Measurements from ENCODE around the gene DMRT1. TPM values are rescaled to one million over a fixed set of nuclear protein-coding genes. Genes with fewer than 3 reads are reported as not detected.

Gene DMRT1
- total RNA-seq, 1 experiment from 2014 or later, result 0.47 TPM

DNA sequence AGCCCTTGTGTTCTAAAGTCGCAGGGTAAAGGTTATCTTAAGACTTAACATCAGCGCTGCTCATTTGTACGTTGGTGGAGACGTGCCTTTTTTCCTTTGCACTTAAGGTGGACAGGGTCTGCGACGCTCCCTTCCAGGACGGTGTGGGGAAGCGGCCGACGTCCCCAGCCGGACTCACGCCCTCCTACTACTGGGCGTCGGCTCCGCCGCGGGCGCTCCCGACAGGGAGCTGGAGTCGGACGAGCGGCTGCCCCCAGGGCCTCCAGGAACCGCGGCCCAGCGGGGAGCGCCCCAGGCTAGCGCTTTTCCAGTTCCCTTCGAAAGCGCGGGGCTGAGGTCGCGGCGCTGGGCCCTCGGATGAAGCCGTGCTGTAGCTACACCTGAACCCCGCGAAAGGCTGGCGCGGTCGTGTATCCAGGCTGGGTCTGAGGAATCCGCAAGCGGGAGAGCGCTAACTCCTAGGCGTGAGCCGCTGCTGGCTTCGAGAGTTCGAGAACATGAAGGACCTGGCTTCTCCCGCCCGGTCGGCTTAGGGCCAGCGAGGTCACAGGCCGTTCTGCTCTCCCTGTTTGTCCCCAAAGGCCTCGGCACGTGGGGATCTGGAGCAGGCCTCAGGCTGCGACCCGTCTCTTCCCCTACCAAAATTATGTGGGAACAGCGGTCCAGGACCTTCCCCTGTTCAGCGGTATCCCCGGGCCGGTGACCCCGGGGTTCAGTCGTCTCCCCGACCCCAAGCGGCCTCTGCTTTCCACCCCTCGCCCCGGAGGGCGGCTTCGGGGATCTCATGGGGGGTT is 131.2 kb downstream of the DMRT1 start:
- RAD21 ChIA-PET (ENCODE audit: low non-redundant PET in 1 of 2, low total read pairs in 2 of 2, uncharacterized antibody in 2 of 2, unreplicated experiment in 2 of 2), result no interaction called here
- CTCF ChIA-PET, result no interaction called here
- intact Hi-C loops (cut with micrococcal nuclease), result no loop called here
- H2AFZ ChIP-seq (ENCODE audit: low read depth, low read length, poor library complexity, severe bottlenecking), result no peak overlapping the region
- H3K9me3 ChIP-seq (ENCODE audit: control insufficient read depth in 1 of 2, insufficient read depth in 1 of 2, low read depth in 1 of 2, low read length in 2 of 2), result no peaks in the 10 kb centered on the region
- H3K27me3 ChIP-seq (ENCODE audit: insufficient read depth, low read length), result no peaks in the 10 kb centered on the region
- H3K4me1 ChIP-seq (ENCODE audit: control insufficient read depth in 1 of 2, insufficient read depth in 2 of 2, low read length in 2 of 2), result no peaks in the 10 kb centered on the region
- no TSS peak for BruUV-seq (replicated peaks)
- no peaks in the 10 kb centered on the region for H3K9me2 ChIP-seq (ENCODE audit: insufficient read depth)
- H3K27ac ChIP-seq (ENCODE audit: low read depth, low read length), result no peak overlapping the region
- no peak overlapping the region for H3K4me3 ChIP-seq (replicated peaks in 1 of 2; ENCODE audit: low read depth in 1 of 2, low read length in 2 of 2)
- H3K79me2 ChIP-seq (ENCODE audit: insufficient read depth, low read length), result no peaks in the 10 kb centered on the region
- H4K20me1 ChIP-seq (ENCODE audit: insufficient read depth), result no peaks in the 10 kb centered on the region
- POLR2A ChIA-PET, result no interaction called here
- no peak for TF ChIP-seq SIN3A (IDR thresholded peaks at IDR 0.05; ENCODE audit: low read depth)
- TF ChIP-seq ZFX (IDR thresholded peaks at IDR 0.05), result no peak
- TF ChIP-seq SP1 (IDR thresholded peaks at IDR 0.05; ENCODE audit: low read depth), result no peak
- TF ChIP-seq JUND (IDR thresholded peaks at IDR 0.05), result no peak
- TF ChIP-seq FOSL1 (IDR thresholded peaks at IDR 0.05; ENCODE audit: low read depth), result no peak
- no peak for TF ChIP-seq ATF3 (IDR thresholded peaks at IDR 0.05)
- TF ChIP-seq, protein P1, sequence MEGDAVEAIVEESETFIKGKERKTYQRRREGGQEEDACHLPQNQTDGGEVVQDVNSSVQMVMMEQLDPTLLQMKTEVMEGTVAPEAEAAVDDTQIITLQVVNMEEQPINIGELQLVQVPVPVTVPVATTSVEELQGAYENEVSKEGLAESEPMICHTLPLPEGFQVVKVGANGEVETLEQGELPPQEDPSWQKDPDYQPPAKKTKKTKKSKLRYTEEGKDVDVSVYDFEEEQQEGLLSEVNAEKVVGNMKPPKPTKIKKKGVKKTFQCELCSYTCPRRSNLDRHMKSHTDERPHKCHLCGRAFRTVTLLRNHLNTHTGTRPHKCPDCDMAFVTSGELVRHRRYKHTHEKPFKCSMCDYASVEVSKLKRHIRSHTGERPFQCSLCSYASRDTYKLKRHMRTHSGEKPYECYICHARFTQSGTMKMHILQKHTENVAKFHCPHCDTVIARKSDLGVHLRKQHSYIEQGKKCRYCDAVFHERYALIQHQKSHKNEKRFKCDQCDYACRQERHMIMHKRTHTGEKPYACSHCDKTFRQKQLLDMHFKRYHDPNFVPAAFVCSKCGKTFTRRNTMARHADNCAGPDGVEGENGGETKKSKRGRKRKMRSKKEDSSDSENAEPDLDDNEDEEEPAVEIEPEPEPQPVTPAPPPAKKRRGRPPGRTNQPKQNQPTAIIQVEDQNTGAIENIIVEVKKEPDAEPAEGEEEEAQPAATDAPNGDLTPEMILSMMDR (IDR thresholded peaks at IDR 0.05 in 2 of 3, conservative IDR thresholded peaks at IDR 0.05 in 1 of 3; ENCODE audit: borderline replicate concordance in 1 of 3, insufficient read depth in 1 of 3, low read depth in 2 of 3, low read length in 2 of 3), result no peak
- no peak for TF ChIP-seq CBX3 (IDR thresholded peaks at IDR 0.05; ENCODE audit: low read depth)
- TF ChIP-seq ZNF274 (IDR thresholded peaks at IDR 0.05; ENCODE audit: low read depth, low read length), result no peak
- no peak for TF ChIP-seq RAD21 (IDR thresholded peaks at IDR 0.05; ENCODE audit: low read depth)
- TF ChIP-seq TCF7L2 (IDR thresholded peaks at IDR 0.05; ENCODE audit: borderline replicate concordance, extremely low read depth, insufficient read depth, insufficient read length), result no peak
- TF ChIP-seq POLR2AphosphoS5 (IDR thresholded peaks at IDR 0.05; ENCODE audit: low read depth, low read length), result no peak
- no peak for TF ChIP-seq SRF (IDR thresholded peaks at IDR 0.05; ENCODE audit: low read depth)
- no peak for TF ChIP-seq ELF1 (IDR thresholded peaks at IDR 0.05; ENCODE audit: borderline replicate concordance, low read depth)
- no peak for TF ChIP-seq POLR2A (IDR thresholded peaks at IDR 0.05; ENCODE audit: borderline replicate concordance, extremely low read depth, insufficient read depth, insufficient read length)
- TF ChIP-seq REST (IDR thresholded peaks at IDR 0.05; ENCODE audit: low read depth), result no peak
- TF ChIP-seq CEBPB (IDR thresholded peaks at IDR 0.05; ENCODE audit: low read depth), result no peak
- no peak for TF ChIP-seq MAX (IDR thresholded peaks at IDR 0.05)
- TF ChIP-seq YY1 (IDR thresholded peaks at IDR 0.05; ENCODE audit: extremely low read depth, insufficient replicate concordance, low read depth, low read length), result no peak
- ATAC-seq (no peak), DNase-seq (ENCODE audit: low read depth, low spot score) (no peak)
- H3K36me3 ChIP-seq (ENCODE audit: control insufficient read depth in 1 of 2, insufficient read depth in 2 of 2, low read length in 2 of 2), result no peaks in the 10 kb centered on the region
- H3K9ac ChIP-seq (ENCODE audit: low read length), result no peak overlapping the region
- no peak overlapping the region for H3K4me2 ChIP-seq (ENCODE audit: low read length)
